ENCODE data around the gene CYP1A1.

CYP1A1 gene

DNA sequence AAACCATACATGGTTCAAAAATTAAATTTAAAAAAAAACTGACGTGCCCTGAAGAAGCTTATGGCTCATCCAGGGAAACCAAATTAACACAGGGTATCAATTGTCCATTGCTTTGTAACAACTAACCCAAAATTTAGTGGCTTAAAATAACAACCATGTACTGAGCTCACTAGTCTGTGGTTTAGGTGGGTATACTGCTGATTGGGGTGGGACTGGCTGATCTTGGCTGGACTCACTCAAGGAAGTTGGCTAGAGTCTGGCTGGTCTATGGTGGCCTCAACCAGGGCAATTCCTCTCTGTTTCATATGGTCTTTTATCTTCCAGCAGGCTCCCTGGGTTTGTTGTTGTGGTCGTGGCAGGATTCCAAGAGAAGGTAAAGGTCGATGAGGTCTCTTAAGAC, 15.4 kb downstream of the CYP1A1 start:
- no peak overlapping the region for H3K27ac ChIP-seq
- no peak overlapping the region for H3K4me3 ChIP-seq

DNA sequence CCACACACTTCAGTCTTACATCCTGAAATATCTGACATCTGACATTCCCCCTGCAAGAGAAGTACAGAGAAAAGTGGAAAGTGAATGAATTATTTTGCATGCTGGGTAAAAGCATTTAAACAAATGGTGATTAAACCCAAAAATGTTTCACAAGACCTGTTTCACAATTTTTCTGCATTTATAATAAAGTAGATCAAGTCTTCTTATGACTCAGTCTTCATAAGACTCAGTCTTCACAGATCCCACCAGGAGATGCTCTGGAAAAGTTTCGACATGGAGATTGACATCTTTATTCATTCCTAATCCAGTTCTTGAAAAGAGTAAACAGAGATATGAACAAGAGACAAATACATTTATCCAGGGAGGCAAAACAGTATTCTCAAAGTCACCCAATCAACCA, 16.3 kb downstream of the CYP1A1 start:
- Histone ChIP-seq H3K27ac (no peak overlapping the region), H3K4me3 (no peak overlapping the region)

DNA sequence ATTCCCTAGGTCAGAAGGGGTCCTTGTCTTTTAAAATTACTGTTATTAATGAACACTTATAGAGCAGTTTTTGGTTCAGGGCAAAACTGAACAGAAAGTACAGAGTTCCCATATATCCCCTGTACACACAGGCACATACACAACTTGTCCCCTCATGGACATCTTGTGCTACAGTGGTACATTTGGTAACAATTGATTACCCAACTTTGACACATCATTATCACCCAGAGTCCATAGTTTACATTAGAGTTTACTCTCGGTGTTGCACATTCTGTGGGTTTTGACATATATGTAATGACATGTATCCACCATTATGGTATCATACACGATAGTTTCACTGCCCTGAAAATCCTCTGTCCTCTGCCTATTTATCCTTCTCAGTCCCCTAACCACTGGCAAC, 28.5 kb downstream of the CYP1A1 start:
- peak overlapping the region in 1 of 21 experiments; percentile 82 for H3K27ac ChIP-seq

DNA sequence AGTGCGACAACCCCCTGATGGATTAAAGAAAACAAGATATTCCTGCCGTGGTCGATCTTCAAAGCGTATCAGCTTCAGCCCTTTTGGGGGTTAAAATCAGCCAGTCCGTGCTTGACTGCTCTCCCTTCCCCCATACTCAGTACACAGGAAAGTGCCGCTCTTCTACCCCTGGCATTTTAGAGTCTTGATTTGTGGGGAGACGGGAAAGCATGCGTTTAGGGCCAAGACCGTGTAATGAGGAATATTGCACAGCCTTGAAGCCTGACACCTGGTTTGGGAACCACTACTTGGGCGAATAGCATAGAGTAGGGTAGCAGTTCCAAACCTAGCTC, 29.0 kb downstream of the CYP1A1 start:
- peak overlapping the region; percentile 60 to 96 (median 87) for H3K4me3 ChIP-seq
- H3K27ac ChIP-seq, result peak overlapping the region in 13 of 21 experiments; percentile 65 to 95 (median 87)

More for the DNA sequence above, 28.5 kb downstream of the CYP1A1 start:
- H3K4me3 ChIP-seq, result peak overlapping the region in 4 of 7 experiments; percentile 77 to 96 (median 88)

DNA sequence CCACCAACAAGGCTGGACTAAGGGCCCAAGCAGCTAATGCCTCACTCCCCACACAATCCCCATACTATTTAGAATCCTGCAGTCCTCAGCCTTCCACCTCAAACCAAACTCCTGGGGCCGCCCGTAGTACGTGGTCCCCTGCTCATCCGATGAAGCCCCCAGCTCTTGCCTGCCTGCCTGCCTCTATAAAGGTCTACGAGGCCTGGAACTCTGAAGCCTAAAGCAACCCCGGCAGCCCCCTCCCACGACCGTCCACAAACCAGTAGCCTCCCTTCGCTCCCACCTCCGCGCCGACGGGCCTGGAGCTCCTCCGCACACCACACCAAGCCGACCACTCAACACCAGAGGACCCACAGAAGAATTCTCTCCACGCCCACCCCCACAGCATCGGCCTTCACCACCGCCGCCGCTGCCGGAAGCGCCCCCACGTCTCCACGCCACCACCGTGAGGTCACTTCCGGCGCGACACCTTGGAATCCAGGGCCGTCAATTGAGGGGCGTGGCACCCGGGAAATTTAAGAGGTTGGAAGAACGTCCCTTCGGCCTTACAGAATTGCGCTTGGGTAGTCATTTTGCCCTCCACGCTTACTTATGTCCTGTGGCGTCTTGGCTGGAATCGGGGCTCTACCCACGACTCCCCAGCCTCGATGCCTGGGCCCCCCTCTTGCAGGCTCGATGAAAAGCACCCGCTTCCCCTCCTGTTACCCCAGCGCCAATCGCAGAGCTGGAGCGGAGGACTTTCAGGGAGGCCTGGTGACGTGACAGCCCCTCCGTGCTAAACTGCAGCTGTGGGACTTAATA, 29.5 kb downstream of the CYP1A1 start, which contains the start of gene EDC3:
EDC3 (minus strand) TSS at position 428 of the 801 bp plus-strand sequence. CDS start 20,900 bp downstream, outside the sequence.
- Histone ChIP-seq H3K4me3 (peak within 1 kb of the TSS; percentile 60 to 96 (median 87)), H3K27ac (peak within 1 kb of the TSS; percentile 2 to 95 (median 87))

DNA sequence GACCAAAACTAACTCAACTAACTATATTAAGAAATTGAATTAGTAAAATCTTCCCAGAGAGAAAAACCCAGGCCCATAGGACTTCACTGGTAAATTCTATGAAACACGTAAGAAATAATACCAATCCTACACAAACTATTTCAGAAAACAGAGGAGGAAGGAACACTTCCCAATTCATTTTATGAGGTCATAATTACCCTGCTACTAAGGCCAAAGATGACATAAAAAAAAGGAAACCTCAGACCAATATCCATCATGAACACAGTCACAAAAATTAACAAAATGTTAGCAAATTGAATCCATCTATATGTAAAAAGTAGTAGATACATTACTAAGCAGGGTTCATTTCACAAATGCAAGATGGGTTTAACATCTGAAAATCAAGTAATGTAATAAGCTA, 33.0 kb downstream of the CYP1A1 start:
- no peak overlapping the region for H3K27ac ChIP-seq
- H3K4me3 ChIP-seq, result no peak overlapping the region

DNA sequence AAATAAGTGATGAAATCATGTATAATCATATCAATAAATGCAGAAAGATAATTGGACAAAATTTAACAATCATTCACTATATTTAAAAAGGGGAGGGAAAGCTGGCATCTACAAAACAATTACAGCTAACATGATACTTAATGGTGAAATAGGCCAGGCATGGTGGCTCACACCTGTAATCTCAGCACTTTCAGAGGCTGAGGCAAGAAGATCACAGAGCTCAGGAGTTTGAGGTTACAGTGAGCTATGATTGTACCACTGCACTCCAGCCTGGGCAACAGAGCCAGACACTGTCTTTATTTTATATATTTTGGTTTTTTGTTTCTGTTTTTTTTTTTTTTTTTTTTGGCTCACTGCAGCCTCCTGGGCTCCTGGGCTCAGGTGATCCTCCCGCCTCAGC, 41.6 kb downstream of the CYP1A1 start:
- Histone ChIP-seq H3K4me3 (no peak overlapping the region), H3K27ac (no peak overlapping the region)

DNA sequence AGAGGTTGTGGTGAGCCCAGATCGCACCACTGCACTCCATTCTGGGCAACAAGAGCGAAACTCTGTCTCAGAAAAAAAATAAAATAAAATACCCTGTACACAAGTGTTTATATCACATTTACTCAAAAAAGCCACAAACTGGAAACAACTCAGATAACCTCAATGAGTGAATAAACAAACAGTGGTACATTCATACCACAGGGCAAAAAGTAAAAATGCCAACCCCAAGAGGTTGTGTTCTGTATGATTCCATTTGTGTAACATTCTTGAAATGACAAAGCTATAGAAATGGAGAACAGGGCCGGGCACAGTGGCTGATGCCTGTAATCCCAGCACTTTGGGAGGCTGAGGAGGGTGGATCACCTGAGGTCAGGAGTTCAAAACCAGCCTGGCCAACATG, 42.4 kb downstream of the CYP1A1 start:
- Histone ChIP-seq H3K4me3 (no peak overlapping the region), H3K27ac (no peak overlapping the region)

DNA sequence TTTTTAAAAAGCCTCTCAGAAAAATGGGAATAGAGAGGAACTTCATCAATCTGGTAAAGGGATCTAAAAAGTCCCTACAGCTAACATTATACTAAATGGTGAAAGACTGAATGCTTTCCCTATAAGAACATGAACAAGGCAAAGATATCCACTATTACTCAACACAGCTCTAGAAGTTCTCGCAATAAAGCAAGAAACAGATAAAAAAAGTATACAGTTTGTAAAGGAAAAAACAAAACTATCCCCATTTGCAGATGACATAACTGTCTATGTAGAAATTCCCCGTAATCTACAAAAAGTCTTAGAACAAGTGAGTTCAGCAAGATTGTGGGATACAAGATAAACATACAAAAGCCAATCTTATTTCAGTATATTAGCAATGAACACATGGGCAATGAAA, 44.9 kb downstream of the CYP1A1 start:
- H3K27ac ChIP-seq, result no peak overlapping the region
- H3K4me3 ChIP-seq, result no peak overlapping the region

DNA sequence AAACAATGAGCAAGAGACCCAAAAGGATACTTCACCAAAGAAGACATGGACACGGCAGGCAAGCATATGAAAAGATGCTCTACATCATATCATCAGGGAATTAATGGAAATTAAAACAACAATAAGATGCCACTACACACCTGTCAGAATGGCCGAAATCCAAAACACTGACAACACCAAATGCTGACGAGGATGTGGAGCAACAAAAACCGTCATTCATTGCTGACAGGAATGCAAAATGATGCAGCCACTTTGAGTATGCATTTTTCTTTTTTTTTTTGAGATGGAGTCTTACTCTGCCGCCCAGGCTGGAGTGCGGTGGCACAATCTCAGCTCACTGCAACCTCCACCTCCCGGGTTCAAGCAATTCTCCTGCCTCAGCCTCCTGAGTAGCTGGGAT, 48.5 kb downstream of the CYP1A1 start:
- H3K27ac ChIP-seq, result no peak overlapping the region

DNA sequence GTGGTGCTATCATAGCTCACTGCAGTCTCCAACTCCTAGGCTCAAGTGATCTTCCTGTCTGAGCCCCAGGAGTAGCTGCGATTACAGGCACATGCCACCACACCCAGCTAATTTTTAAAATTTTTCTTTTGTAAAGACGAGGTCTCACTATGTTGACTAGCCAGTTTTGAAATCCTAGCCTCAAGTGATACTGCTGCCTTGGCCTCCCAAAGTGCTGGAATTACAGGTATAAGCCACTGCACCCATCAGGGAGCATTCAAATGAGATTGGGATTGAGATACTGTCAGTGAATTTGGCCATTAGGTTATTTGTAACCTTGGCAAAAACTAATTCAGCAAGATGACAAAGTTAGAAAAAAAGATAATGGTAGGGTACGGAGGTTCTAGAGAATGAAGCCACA, 51.2 kb downstream of the CYP1A1 start:
- H3K4me3 ChIP-seq, result no peak overlapping the region
- H3K27ac ChIP-seq, result no peak overlapping the region

More for the DNA sequence above, 48.5 kb downstream of the CYP1A1 start:
- H3K4me3 ChIP-seq, result no peak overlapping the region

DNA sequence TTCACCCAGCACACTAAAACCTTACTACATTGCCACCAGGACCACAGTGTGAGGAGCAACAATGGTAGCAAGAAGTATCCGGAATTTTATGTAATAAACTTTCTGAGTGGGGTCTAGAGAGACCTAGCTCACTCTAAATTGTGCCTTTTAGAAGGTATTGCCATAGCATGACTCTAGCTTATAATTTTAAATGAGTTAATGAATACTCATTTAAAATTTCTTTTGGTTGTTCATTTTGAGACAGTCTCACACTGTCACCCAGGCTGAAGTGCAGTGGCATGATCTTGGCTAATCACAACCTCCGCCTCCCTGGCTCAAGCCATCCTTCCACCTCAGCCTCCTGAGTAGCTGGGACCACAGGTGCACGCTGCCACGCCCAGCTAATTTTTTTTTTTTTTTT, 55.7 kb downstream of the CYP1A1 start:
- no peak overlapping the region for H3K27ac ChIP-seq
- H3K4me3 ChIP-seq, result no peak overlapping the region
